Endodermal cell (in vitro differentiated cells): ENCODE data around the gene COL21A1. TPM values are rescaled to one million over a fixed set of nuclear protein-coding genes. Genes with fewer than 3 reads are reported as not detected.

Source experiments
- DNase-seq: peaks from one replicate; pipeline ENCODE4 v3.0.0-alpha.2; 2017
- H3K27ac ChIP-seq: 2 replicates; pipeline ENCODE4 v1.5.1; 2013; ENCODE audit warnings: mild to moderate bottlenecking, low read depth, low read length, moderate library complexity
- H3K27me3 ChIP-seq: 2 replicates; pipeline ENCODE4 v1.6.1; 2013; ENCODE audit warnings: mild to moderate bottlenecking, low read length, moderate library complexity; ENCODE audit not compliant: insufficient read depth, control insufficient read depth, poor library complexity, severe bottlenecking
- H3K36me3 ChIP-seq: 2 replicates; pipeline ENCODE4 v1.7.0; 2013; ENCODE audit warnings: mild to moderate bottlenecking, low read length, moderate library complexity; ENCODE audit not compliant: control insufficient read depth, insufficient read depth
- H3K4me1 ChIP-seq: one replicate; pipeline ENCODE4 v1.7.0; 2013; ENCODE audit warnings: low read length; ENCODE audit not compliant: control insufficient read depth, insufficient read depth
- H3K4me3 ChIP-seq: 2 replicates; pipeline ENCODE4 v1.5.1; 2013; ENCODE audit warnings: mild to moderate bottlenecking, low read length, moderate library complexity
- H3K9ac ChIP-seq: 2 replicates; pipeline ENCODE4 v1.6.1; 2013; ENCODE audit warnings: mild to moderate bottlenecking, low read length, moderate library complexity; ENCODE audit not compliant: poor library complexity, severe bottlenecking; ENCODE audit errors: extremely low read depth
- H3K9me3 ChIP-seq: 2 replicates; pipeline ENCODE4 v1.6.1; 2013; ENCODE audit warnings: mild to moderate bottlenecking, low read length, moderate library complexity; ENCODE audit not compliant: control insufficient read depth
- H3K27ac Mint-ChIP-seq: 2 replicates; pipeline ENCODE4 v1.8.0; 2020; ENCODE audit warnings: mixed read lengths
- H3K27me3 Mint-ChIP-seq: 2 replicates; pipeline ENCODE4 v1.8.0; 2021; ENCODE audit warnings: mild to moderate bottlenecking, mixed read lengths; ENCODE audit not compliant: insufficient read depth
- H3K36me3 Mint-ChIP-seq: 2 replicates; pipeline ENCODE4 v1.8.0; 2020; ENCODE audit warnings: low read depth, mixed read lengths
- H3K4me1 Mint-ChIP-seq: 2 replicates; pipeline ENCODE4 v1.8.0; 2020; ENCODE audit warnings: mixed read lengths
- H3K4me3 Mint-ChIP-seq: 2 replicates; pipeline ENCODE4 v1.8.0; 2020; ENCODE audit warnings: mild to moderate bottlenecking, moderate library complexity, mixed read lengths
- H3K9me3 Mint-ChIP-seq: 2 replicates; pipeline ENCODE4 v1.8.0; 2020; ENCODE audit warnings: mild to moderate bottlenecking, mixed read lengths
- CTCF ChIP-seq: fragments of 200-600 bp; sonication (generic); conservative IDR thresholded peaks from 2 replicates; pipeline ENCODE4 v1.5.0; 2021; ENCODE audit warnings: antibody characterized with exemption, mild to moderate bottlenecking
- WGBS, 2 experiments: methylation state at CpG; one replicate each; pipeline versions ENCODE4 v1.1.5 to v1.1.7; 2013; ENCODE audit warnings: missing lambda C conversion rate in 2 of 2, mixed read lengths in 1 of 2; ENCODE audit not compliant: insufficient coverage in 1 of 2, insufficient read length in 1 of 2; 5-methylcytosine and 5-hydroxymethylcytosine counted together
- total RNA-seq, 2 donors: library from RNA; stranded (reverse); fragmentation: NEBNext Ultra II Directional in 1 of 2; extraction: Animal tissue kit (Norgen Biotek cat#: 25700) in 1 of 2; gene quantifications; 2 replicates in 1 of 2; 3 replicates in 1 of 2; pipeline ENCODE4 v1.2.1, GENCODE V29; 2021

Gene COL21A1
- total RNA-seq, 2 donors from 2014 or later, result 0.71 to 1.9 TPM

GRCh38 chr6:56235245-56235644, 12.1 kb downstream of the COL21A1 start:
- no peak for TF ChIP-seq CTCF
- no peak overlapping the region for H3K4me3 ChIP-seq
- H3K4me1 Mint-ChIP-seq, result no peaks in the 10 kb centered on the region
- H3K27ac Mint-ChIP-seq, result no peak overlapping the region
- H3K36me3 ChIP-seq, result no peaks in the 10 kb centered on the region
- H3K36me3 Mint-ChIP-seq, result no peaks in the 10 kb centered on the region
- no peaks in the 10 kb centered on the region for H3K9me3 ChIP-seq
- no peaks in the 10 kb centered on the region for H3K4me1 ChIP-seq
- no peak overlapping the region for H3K9ac ChIP-seq
- H3K9me3 Mint-ChIP-seq, result no peaks in the 10 kb centered on the region
- no peaks in the 10 kb centered on the region for H3K27me3 ChIP-seq
- H3K27me3 Mint-ChIP-seq, result no peaks in the 10 kb centered on the region
- no peak overlapping the region for H3K4me3 Mint-ChIP-seq
- no peak overlapping the region for H3K27ac ChIP-seq
- DNase-seq, result no peak
- 50 to 88% methylated on average over 1 of the region's 1 CpG for WGBS, 2 experiments

- no peaks in the 10 kb centered on the region for H3K36me3 ChIP-seq
- Mint-ChIP-seq H3K36me3 (no peaks in the 10 kb centered on the region), H3K27ac (no peak overlapping the region), H3K27me3 (no peaks in the 10 kb centered on the region), H3K4me3 (no peak overlapping the region), H3K4me1 (no peaks in the 10 kb centered on the region), H3K9me3 (no peaks in the 10 kb centered on the region)
- no peaks in the 10 kb centered on the region for H3K27me3 ChIP-seq
- DNase-seq, result no peak
- no peaks in the 10 kb centered on the region for H3K4me1 ChIP-seq
- H3K27ac ChIP-seq, result no peak overlapping the region
- no peak overlapping the region for H3K4me3 ChIP-seq
- no peak overlapping the region for H3K9ac ChIP-seq
- 86 to 95% methylated on average over 2 of the region's 2 CpGs for WGBS, 2 experiments
- H3K9me3 ChIP-seq, result no peaks in the 10 kb centered on the region
- TF ChIP-seq CTCF, result no peak
Observed at GRCh38 chr6:56232436-56232835, 14.9 kb downstream of the COL21A1 start.

- no peaks in the 10 kb centered on the region for H3K9me3 Mint-ChIP-seq
- H3K4me1 Mint-ChIP-seq, result no peaks in the 10 kb centered on the region
- no peaks in the 10 kb centered on the region for H3K36me3 Mint-ChIP-seq
- H3K4me3 ChIP-seq, result no peak overlapping the region
- H3K27ac ChIP-seq, result no peak overlapping the region
- no peaks in the 10 kb centered on the region for H3K27me3 ChIP-seq
- H3K9ac ChIP-seq, result no peak overlapping the region
- no peak overlapping the region for H3K27ac Mint-ChIP-seq
- H3K4me1 ChIP-seq, result no peaks in the 10 kb centered on the region
- H3K9me3 ChIP-seq, result no peaks in the 10 kb centered on the region
- DNase-seq, result no peak
- H3K4me3 Mint-ChIP-seq, result no peak overlapping the region
- H3K27me3 Mint-ChIP-seq, result no peaks in the 10 kb centered on the region
- no peak for TF ChIP-seq CTCF
- no peaks in the 10 kb centered on the region for H3K36me3 ChIP-seq
Observed at GRCh38 chr6:56231827-56232226, 15.6 kb downstream of the COL21A1 start.
